Measurements from ENCODE around the gene BCAR3.

BCAR3 gene

DNA sequence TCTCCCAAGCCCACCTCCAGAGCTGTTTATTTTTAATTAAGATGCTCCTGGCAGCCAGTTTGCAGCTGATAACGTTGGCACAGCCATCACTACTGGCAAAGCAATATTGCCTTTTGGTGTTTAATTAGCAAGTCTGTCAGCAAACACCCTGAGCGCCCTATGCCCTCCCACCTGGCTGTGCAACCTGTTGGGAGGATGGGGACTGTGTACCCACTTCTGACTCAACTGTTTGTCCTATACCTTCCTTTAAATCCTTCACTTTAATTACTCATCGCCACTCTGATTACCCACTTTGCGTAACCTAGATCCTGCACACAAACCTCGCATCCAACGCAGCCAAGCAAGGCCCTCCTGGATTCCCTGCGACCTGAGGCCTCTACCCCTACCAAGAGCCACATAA lies 67.1 kb downstream of the BCAR3 start:
- no peak for FAIRE-seq

DNA sequence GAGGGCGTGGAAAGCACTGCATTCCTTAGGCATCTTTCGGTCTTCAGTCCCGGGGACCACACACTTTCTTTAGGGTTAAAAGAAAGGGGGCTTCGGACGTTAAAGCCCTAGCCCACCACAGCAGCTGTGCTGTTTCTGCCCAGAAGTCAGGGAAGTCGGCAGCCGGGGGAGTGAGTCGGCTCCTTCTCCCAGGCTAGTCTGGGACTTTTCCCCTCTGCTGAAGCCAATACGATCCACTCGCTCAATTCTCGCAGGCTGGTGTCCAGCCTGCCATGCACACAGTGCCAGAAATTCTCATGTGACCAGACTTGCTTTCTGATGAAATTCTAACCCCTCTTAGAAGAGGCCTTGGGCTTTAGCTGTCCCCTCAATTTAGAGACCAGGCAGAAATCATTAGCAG lies 67.7 kb downstream of the BCAR3 start:
- FAIRE-seq = no peak

DNA sequence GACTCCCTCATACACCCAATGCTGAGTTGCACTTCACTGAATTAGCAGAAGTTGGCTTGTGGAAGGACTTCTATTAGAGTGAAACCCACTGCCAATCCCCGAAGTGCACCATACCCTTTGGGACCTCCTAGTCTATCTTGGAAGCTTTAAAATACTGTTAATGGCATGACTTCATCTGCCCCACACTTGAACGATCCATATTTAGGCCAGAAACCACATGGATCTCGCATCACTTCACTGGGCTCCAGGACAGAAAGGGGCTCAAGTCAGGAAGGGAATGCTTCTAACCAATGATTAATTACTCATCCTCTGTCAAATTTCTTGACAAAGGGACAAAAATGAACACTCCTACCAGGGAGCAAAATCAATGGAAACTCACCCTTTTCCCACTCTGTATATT lies 69.1 kb downstream of the BCAR3 start:
- no peak for FAIRE-seq

DNA sequence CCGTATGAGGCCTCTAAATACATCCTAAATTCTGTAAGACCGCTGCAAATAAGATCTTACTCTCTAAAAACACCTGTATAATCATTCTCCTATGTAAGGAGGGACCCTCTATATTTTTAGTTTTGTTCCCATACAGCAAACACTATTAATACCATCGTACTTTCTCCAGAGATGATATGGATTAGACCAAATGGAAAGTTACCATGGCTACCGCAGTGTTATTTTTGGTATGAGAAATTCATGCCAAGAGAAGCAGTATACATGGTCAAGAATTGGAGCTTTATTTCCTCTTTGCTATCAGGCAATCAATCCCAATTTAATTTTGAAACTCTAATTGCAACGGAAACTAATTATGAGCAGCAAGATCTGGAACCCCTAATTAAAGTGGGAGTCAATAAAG lies 70.0 kb downstream of the BCAR3 start:
- FAIRE-seq = no peak

DNA sequence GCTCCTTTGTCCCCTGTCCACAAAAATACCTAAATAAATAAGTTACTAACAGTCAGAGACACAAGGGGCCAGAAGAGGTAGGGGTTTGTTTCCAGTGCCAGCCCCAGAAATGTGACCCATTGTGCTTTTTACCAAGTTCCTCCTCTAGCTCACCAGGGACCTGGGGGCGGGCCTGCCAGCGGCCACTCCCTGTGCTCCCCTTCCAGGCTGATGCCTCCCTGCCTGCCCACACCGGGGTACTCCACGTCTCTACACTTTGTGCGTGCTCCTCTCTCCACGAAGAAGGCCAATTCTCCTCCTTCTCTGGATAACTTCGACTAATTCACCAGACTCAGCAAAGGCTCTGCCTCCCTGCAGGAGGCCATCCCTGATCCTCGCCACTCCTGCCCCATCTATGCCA lies 72.1 kb downstream of the BCAR3 start:
- no peak for FAIRE-seq

DNA sequence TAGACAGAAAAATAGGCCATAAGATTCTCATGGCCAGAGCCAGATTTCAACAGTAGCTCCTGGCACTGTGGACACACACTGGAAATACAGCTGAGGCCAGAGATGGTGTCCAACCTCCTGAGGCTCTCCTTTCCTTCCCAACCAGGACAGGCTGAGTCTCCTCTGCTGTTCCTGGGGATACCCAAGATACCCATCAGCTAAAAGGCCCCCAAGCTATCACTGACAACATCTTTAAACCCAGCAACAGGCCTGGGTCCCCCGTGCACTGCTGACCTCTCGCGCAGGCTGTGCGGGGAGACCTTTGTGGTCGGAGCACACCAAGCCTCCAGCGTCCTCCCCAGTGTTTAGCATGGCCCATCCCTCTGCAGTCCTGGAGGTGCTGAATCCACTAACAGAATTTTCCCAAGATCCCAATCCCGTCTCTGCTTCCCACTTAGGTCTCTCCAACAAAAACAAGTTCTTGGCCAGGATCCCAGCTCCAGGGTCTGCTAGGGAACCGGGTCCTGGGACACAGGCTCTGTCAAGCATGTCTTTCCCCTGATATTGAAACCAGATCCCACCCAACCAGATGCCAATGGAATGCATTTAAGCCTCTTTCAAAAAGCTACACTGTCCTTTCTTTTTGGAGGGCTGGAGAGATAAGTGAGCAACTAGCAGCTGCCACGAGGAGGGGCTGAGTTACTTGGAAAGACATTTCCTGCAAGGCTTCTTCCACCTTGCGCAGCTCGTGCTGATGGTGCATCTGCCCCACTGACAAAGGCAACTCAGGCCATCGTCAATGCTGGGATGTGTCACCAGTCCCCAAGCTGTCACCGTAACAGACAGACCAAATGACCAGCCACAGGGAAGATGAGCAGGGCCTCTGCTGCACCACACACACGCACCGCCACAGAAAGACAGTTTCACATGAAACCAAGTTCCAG lies 73.2 kb downstream of the BCAR3 start:
- no peak for FAIRE-seq

DNA sequence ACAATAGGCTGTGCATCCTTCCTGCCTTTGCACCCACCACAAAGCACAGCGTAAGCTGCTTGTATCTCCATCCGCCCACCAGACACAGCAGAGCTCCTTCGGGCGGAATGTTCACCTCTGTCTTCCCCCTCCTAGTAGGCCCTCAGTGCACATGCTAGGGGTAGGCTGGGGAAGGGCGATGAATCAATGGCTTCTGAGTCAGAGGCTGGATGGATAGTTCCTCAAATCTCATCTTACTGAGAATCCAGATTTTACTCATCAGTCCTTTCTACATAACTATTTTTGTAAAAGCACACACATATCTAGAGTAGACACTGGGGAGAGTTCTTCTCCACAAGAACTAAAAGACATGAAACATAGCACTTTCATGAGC lies 73.8 kb downstream of the BCAR3 start:
- no peak for FAIRE-seq

DNA sequence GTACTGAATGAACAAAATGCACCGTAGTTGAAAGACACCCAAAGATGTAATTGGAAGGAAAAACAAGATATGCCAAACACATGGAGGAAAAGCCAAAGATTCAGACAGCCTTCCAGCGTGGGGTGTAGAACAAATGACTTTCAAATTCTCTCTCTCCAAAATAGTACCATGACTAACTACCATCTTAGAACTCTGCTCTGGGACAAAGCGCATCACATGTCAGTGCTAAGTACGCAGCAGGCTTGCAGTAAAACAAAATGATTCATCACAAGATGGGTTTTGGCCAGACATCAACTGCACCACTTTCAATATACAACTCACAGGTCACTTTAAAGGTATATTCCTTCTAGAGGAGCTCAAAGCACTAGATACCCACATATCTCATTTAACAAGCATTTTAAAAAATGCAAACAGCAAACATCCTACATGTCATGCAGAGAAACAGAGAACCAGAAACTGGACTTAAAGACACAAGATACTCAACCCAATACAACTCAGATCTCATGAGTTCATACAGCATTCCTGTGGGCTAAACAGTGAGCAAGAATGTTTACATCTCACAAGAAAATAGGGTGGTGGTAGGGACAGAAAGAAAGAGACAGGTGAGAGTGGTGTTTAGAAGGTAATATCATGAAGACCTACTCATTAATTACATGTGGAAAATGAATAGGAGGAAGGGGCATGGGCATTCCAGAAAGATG lies 75.7 kb downstream of the BCAR3 start:
- no peak for FAIRE-seq

DNA sequence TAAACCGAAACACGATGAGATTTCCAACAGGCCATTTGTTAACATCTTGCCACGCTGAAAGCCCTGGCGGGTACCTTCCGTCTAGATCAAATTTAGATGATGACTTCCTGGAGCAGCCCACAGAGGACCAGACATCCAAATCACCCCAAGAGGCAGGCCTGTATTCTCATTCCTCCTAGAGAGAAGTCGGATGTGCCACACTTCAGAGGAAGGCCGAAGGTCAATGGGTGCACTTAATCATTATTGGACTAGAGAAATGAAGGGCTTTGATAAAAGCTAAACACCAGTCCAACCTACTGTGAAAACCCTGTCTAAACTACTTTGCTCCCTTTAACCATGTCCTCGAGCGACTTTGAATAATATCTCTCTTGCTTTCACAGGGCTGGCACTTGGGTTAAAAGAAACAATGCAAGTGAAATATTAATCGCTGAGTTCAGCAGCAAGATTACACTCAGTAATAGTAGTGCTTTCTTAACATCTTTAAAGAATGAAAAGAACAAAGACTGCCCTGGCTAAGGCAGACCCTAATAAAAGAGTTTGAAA lies 76.5 kb downstream of the BCAR3 start:
- no peak for FAIRE-seq

DNA sequence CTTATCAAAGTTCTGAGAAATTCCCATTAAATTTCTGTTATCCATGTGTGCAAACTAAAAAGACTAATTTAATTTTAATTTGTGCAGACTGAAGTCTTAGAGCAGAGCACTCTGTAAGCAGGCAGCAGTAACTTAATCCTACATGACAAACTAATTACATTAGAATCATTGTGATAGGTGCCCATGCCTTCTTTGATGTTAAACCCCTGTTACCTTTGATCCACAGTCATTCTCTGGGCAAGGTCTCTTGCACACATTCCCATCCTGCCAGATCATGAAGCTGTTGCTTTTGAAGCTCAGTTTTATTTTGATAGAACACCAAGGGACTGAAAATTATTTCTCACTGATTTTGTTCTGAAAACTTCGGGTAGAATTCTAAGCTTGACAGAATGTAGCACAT lies 77.2 kb downstream of the BCAR3 start:
- FAIRE-seq = no peak

DNA sequence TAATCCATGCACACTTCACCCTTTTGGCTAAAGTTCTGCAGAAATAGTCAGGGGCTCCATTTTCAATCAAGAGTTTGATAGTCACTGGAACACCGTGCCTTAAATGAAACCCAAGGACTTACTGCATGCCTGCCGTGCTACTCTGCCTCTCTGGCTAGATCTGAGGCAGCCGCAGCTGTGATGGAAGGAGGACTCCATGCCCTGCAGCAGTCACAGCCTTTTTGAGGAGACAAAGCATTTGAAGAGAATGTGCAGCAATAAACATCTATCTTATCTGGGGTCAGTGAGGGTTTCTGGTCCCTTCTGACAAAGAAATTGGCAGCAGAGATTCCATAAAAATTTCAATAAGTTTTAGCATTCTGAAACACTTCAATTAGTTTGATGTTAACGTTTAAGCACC lies 78.0 kb downstream of the BCAR3 start:
- no peak for FAIRE-seq

DNA sequence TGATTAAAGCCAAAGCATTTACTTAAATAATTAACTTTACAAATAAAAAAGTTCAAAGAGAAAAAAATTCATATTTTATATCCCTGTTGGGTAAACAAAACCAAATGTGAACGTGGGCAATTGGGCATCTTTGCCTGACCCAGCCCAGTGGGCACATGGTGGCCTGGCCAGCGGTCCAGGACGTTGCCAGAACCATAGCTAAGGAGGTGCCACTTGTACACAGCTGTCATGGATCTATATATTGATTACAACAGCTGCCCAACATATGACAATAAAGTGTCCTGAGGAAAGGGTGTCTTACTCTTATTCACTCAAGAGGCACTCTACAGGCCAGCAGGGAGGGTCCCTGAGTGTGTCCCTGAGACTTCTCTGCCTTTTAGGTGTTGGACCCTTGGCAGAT lies 78.5 kb downstream of the BCAR3 start:
- FAIRE-seq = no peak

DNA sequence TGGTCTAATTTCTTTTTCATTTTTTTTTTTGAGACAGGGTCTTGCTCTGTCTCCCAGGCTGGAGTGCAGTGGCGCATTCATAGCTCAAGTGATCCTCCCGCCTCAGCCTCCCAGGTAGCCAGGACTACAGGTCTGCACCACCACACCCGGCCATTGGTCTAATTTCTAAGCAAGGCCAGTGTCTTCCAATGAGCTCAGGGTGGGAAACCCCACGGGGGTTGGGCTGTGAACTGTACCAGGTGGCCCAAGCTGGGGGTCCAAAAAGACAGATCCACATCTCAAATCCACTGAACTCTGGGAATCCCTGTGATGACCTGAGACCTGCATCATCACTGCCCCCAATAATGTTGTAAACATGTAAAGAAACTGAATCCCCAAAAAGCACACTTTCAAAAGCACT lies 79.5 kb downstream of the BCAR3 start:
- FAIRE-seq = no peak

DNA sequence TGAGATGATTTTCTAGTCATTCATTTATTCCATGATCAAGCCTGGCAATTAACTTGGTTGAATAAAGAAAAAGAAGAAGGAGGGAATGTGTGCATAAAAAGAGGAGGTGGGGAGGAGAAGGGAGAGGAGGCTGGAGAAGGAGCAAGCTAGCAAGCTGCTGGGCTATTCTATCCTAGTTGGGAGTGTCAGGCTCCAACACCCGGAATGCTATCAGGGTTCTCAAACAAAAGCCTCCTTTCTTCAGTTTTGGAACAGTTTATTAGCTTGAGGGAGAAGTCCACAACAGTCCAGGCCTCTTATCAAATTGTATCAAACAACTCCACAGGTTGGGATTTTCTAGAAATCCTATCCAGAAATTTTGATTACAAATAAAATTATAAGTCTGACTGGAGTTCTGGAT lies 80.0 kb downstream of the BCAR3 start:
- FAIRE-seq = no peak

DNA sequence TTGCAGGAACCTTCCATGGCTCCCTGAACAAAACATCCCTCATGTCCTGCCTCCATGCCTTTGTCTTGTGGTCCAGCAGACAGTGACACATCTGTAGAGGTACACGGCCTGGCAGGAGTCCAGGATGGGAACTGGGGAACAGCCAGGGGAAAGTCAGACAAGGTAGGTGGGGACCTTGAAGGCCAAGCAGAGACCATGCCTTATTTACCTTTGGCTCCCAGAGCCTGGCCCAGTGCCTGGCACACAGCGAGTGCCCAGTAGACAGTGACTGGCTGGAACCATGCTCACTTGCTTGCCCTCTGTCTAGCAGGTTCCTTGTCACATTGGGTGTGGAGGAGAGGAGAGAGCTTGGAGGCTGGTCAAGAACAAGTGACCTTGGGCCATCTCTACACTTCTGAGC lies 81.0 kb downstream of the BCAR3 start:
- FAIRE-seq = no peak

DNA sequence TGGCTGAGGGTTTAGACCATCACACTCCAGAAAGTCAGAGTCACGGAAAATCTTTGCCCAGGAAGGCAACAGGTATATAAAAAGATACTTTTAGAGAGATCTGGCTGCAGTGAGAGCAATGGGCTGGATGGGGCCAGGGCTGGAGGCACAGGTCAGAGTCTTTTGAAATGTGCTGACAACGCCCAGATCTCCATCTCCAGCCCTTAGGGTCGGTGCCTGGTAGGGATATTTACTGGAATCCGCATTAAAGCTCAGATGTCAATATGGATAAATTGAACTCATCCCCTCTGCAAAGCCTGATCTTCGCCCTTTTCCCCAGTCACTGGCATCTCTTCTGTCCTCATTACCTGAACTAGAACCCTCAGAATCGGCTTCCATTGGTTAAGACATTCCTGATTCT lies 82.2 kb downstream of the BCAR3 start:
- FAIRE-seq = no peak

DNA sequence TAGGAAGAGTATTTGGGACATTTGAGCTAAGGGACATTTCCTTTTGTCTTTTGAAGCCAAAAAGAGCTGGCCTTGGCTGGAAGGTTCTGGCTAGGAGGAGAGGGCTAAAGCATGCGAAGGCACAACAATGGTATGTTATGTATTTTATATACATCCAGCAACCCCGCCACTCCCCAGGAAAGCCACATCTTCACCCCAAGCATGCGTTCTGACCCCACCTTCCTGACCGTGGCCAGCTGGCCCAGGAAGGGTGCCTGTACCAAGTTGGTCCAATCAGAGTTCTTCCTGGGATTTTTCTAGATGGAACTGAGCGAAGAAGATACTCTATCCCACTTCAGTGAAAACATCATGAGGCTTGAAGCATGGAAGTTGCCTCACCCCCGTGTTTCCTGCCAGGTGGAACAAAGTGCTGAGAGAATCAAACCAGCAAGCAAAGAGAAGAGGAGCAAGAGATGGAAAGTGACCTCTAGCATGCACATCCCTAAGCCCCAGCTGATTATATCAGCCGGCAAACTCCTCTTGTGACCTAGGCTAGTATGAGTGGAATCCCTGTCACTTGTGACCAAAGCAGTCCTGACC lies 82.7 kb downstream of the BCAR3 start:
- no peak for FAIRE-seq

DNA sequence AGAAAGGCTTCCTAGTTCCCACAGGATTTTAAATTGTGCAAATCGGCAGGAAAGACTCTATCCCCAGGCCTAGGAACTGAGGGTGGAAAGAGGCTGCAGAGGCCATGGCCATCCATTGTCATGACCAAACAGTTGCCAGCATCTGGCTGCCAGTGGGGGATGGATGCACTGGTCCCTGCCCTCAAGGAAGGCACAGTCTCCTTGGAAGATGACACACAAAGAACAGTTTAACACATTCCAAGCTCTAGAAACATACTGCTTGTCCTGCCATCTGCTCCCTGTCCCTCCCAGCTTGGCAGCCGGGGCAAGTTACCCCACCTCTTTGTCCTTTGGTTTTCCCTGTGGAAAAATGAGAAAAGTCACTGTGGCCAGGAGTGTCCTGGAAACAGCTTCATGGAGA lies 83.2 kb downstream of the BCAR3 start:
- no peak for FAIRE-seq

DNA sequence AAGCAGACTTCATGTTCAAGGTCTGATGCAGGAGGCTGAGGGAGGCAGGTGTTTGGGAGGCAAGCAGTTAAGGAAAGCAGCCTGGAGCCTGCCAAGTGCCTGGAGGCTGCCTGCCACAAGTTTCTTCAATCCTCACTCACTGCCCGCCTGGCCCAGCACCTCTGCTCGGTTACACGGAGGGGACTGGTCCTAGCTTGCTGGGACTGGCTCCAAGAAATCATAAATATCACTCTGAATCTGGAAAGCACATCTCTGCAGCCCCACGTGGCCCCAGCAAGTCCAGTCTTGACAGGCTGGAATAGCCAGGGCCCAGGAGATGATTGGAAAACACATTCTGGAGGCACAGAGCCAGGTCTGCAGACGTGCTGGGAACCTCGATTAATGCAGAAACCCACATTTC lies 83.9 kb downstream of the BCAR3 start:
- no peak for FAIRE-seq

DNA sequence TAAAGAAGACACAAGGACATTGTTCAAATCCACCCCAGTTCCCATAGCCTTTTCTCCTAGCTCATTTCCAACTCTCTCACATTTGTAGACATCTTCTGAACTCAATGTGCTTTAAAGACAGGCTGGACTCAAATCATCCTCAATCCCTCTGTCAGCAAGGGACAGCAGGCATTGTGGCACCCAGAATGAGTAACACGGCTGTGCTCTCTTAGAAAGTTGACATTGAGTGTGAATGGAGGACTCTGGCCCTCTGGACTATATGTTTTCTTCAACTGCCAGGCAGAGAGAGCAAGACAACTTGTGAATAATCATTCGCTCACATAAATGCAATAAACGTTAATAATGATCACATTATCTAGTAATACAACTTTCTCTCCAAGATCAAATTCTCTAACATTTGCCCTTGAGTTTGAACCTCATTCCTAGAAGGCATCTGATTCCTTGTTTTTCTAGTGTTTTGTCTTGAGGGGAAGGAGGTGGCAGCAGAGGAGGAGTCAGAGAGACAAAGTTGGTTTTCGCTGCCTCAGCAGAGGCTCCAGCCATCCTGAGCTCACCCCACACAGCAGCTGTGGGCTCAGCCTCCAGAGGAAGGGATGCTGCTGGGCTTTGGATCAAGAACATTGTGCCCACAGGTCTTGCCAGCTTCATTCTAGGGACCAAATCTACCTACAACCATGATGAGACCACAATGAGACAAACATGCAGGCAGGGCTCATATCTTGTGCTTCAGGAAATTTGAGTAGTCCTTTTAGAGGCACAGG lies 85.1 kb downstream of the BCAR3 start:
- FAIRE-seq = no peak

DNA sequence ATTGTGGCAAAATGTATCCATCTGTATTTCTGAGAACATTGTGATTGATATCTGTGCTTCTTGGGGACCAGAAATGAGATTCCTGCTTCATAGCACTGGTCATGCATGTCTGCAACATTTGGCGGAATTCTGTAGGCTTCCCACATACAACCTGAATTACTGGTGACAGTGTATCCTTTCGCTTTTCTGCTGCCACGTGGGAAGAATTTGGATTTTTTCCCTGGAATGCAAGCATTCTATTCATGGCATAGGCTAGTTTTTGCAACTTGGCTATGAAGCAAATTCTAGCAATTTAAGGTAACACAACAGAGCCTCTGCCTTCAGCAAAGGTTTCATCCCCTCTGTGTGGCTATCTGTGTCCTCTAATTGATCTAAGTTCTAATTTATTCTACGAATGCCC lies 85.9 kb downstream of the BCAR3 start:
- FAIRE-seq = no peak

DNA sequence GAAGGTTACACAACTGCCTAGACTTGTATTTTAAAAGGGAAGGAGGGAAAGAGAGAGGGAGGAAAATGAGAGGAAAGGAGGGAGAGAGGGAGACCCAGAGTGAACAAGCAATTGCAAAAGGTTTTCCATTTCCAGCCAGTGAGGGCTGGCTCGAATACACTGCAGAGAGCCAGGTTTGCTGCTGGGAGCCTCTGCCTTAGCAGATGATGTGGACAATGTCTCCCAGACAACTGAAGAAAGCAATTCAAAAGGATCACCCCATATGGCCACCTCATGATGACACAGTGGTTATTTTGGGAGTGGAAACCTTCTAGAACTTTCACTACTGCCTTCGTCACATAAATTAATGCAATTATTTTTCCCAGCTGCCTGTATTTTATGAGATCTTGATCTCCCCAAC lies 86.4 kb downstream of the BCAR3 start:
- FAIRE-seq = no peak

DNA sequence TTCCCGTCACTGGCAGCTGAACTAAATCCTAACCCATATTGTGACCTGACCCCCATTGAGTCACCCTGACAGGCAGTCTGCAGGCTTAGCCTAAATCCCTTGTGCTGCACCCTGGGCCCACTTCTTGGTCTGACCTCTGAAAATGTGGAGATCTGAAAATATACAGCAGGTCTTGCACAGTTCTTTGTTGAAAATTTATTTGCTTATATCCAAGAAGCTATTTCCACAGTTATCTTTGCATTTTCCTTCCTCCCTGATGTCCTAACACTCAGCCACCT lies 87.1 kb downstream of the BCAR3 start:
- no peak for FAIRE-seq

All from A204.1 (cell line).